ENCODE results near the gene IGFBPL1. TPM values are rescaled to one million over a fixed set of nuclear protein-coding genes. Genes with fewer than 3 reads are reported as not detected.

Gene IGFBPL1
- total RNA-seq, 1 donor from 2014 or later = not detected

GRCh38 chr9:38418366-38418765, 5.9 kb downstream of the IGFBPL1 start:
- no peaks in the 10 kb centered on the region for H3K4me1 ChIP-seq
- no peak overlapping the region for H3K27ac ChIP-seq
- no peaks in the 10 kb centered on the region for H3K9me3 ChIP-seq
- no peak overlapping the region for H3K4me3 ChIP-seq
- intact Hi-C loops (cut with DNase I) = loop anchor here (10.0 kb wide), 1 partner anchor 514 kb away; the partner anchor contains the start of gene SLC25A51
- DNase-seq (ENCODE audit: extremely low spot score in 2 of 2) = no peak
- no peaks in the 10 kb centered on the region for H3K27me3 ChIP-seq
- no peaks in the 10 kb centered on the region for H3K36me3 ChIP-seq
- no peak for TF ChIP-seq POLR2A (IDR thresholded peaks at IDR 0.05)
- TF ChIP-seq CTCF (IDR thresholded peaks at IDR 0.05) = no peak
- no peak for TF ChIP-seq POLR2AphosphoS5 (IDR thresholded peaks at IDR 0.05; ENCODE audit: insufficient read depth in 1 of 2, low read depth in 1 of 2)

- intact Hi-C loops (cut with DNase I) = loop anchor here (10.0 kb wide), 1 partner anchor 512 kb away; the partner anchor contains the start of gene SLC25A51
- Histone ChIP-seq H3K4me1 (no peaks in the 10 kb centered on the region), H3K27ac (no peak overlapping the region), H3K27me3 (no peaks in the 10 kb centered on the region), H3K36me3 (no peaks in the 10 kb centered on the region), H3K4me3 (no peak overlapping the region), H3K9me3 (no peaks in the 10 kb centered on the region)
- no peak for DNase-seq (ENCODE audit: extremely low spot score in 2 of 2)
- no peak for TF ChIP-seq POLR2A (IDR thresholded peaks at IDR 0.05)
- no peak for TF ChIP-seq POLR2AphosphoS5 (IDR thresholded peaks at IDR 0.05; ENCODE audit: insufficient read depth in 1 of 2, low read depth in 1 of 2)
- TF ChIP-seq CTCF (IDR thresholded peaks at IDR 0.05) = no peak
Observed at GRCh38 chr9:38417003-38417945, 7.0 kb downstream of the IGFBPL1 start.

DNA sequence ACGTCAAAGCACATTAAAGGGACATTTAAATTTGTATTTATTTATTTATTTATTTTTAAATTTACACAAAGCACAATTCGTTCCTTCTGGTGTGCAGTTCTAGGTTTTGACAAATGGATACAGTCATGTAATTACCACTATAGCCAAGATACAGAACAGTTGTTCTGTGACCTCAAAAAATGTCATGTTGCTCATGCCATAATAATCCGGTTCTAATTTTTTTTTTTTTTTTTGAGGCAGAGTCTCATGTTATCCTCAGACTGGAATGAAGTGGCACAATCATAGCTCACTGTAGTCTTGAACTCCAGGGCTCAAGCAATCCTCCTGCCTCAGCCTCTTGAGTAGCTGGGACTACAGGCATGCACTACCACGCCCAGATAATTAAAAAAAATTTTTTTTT, 7.8 kb downstream of the IGFBPL1 start:
- intact Hi-C loops (cut with DNase I) = loop anchor here (10.0 kb wide), 1 partner anchor 512 kb away; the partner anchor contains the start of gene SLC25A51
- Histone ChIP-seq H3K27me3 (no peaks in the 10 kb centered on the region), H3K9me3 (no peaks in the 10 kb centered on the region), H3K4me3 (no peak overlapping the region), H3K27ac (no peak overlapping the region), H3K4me1 (no peaks in the 10 kb centered on the region), H3K36me3 (no peaks in the 10 kb centered on the region)
- TF ChIP-seq POLR2AphosphoS5 (IDR thresholded peaks at IDR 0.05; ENCODE audit: insufficient read depth in 1 of 2, low read depth in 1 of 2) (no peak), CTCF (IDR thresholded peaks at IDR 0.05) (no peak), POLR2A (IDR thresholded peaks at IDR 0.05) (no peak)
- no peak for DNase-seq (ENCODE audit: extremely low spot score in 2 of 2)

- DNase-seq (ENCODE audit: extremely low spot score in 2 of 2) = no peak
- Histone ChIP-seq H3K27ac (no peak overlapping the region), H3K4me1 (no peaks in the 10 kb centered on the region), H3K36me3 (no peaks in the 10 kb centered on the region), H3K4me3 (no peak overlapping the region), H3K27me3 (no peaks in the 10 kb centered on the region), H3K9me3 (no peaks in the 10 kb centered on the region)
- intact Hi-C loops (cut with DNase I) = loop anchor here (10.0 kb wide), 1 partner anchor 511 kb away; the partner anchor contains the start of gene SLC25A51
- TF ChIP-seq POLR2AphosphoS5 (IDR thresholded peaks at IDR 0.05; ENCODE audit: insufficient read depth in 1 of 2, low read depth in 1 of 2) (no peak), CTCF (IDR thresholded peaks at IDR 0.05) (no peak), POLR2A (IDR thresholded peaks at IDR 0.05) (no peak)
Observed at GRCh38 chr9:38415856-38416255, 8.4 kb downstream of the IGFBPL1 start.

All from vagina (tissue), 2 donors.